Activated CD4-positive, CD25-positive, alpha-beta regulatory T cell treated with anti-CD3 and anti-CD28 coated beads, Interleukin-2, amount 50 U/mL, for 72 hours (primary cell): ENCODE data around the gene BTBD9.

Experiments
- DNase-seq: peaks from one replicate; pipeline ENCODE4 v3.0.0; 2021

Gene BTBD9

GRCh38 chr6:38187811-38188590, 451.7 kb downstream of the BTBD9 start:
- no peak for DNase-seq

- DNase-seq = no peak
These were observed 452.4 kb downstream of the BTBD9 start for GRCh38 chr6:38187325-38187724.

GRCh38 chr6:38185752-38186151, 454.0 kb downstream of the BTBD9 start:
- no peak for DNase-seq

GRCh38 chr6:38185244-38185643, 454.5 kb downstream of the BTBD9 start:
- DNase-seq = no peak

GRCh38 chr6:38184585-38185080, 455.1 kb downstream of the BTBD9 start:
- DNase-seq = no peak

- DNase-seq = no peak
These were observed 455.7 kb downstream of the BTBD9 start for GRCh38 chr6:38183856-38184584.

GRCh38 chr6:38182426-38182825, 457.3 kb downstream of the BTBD9 start:
- no peak for DNase-seq

- DNase-seq = no peak
These were observed 459.1 kb downstream of the BTBD9 start for GRCh38 chr6:38180586-38180985.

GRCh38 chr6:38179794-38180430, 459.8 kb downstream of the BTBD9 start:
- DNase-seq = peak; percentile 13

- DNase-seq = peak; percentile 5
These were observed 460.4 kb downstream of the BTBD9 start for GRCh38 chr6:38179300-38179699.

- DNase-seq = no peak
These were observed 461.2 kb downstream of the BTBD9 start for GRCh38 chr6:38178584-38178886.

- DNase-seq = peak; percentile 23
These were observed 461.7 kb downstream of the BTBD9 start for GRCh38 chr6:38177882-38178583.

- DNase-seq = no peak
These were observed 462.7 kb downstream of the BTBD9 start for GRCh38 chr6:38176797-38177751.

- DNase-seq = no peak
These were observed 463.9 kb downstream of the BTBD9 start for GRCh38 chr6:38175786-38176185.

GRCh38 chr6:38174806-38175495, 464.8 kb downstream of the BTBD9 start:
- DNase-seq = no peak

GRCh38 chr6:38174315-38174714, 465.4 kb downstream of the BTBD9 start:
- DNase-seq = no peak

- no peak for DNase-seq
These were observed 465.8 kb downstream of the BTBD9 start for GRCh38 chr6:38173909-38174308.

- no peak for DNase-seq
These were observed 466.9 kb downstream of the BTBD9 start for GRCh38 chr6:38172739-38173410.

GRCh38 chr6:38171997-38172738, 467.6 kb downstream of the BTBD9 start:
- DNase-seq = no peak
